H1 (cell line): ENCODE measurements around the gene ZNF555. TPM values are rescaled to one million over a fixed set of nuclear protein-coding genes. Genes with fewer than 3 reads are reported as not detected.

ENCODE experiments used
- CTCF ChIA-PET: fragments of 300-600 bp; sonication (Branson Sonifier 250); formaldehyde crosslinking; loops from one replicate; lab custom pipeline; 2021; ENCODE audit not compliant: partially characterized antibody; lab: Charles Lee
- POLR2A ChIA-PET: fragments of 300-600 bp; sonication (Branson Sonifier 250); formaldehyde crosslinking; loops from one replicate; lab custom pipeline; 2021; ENCODE audit warnings: inconsistent platforms; ENCODE audit not compliant: partially characterized antibody; lab: Charles Lee
- DNase-seq, 2 experiments: peaks; one replicate each; pipeline versions ENCODE4 v3.0.0 to v3.0.0-alpha.2; 2010 to 2022; ENCODE audit warnings: low spot score in 2 of 2, low read depth in 1 of 2, mixed read lengths in 1 of 2
- FAIRE-seq: peaks from 2 replicates; lab custom pipeline; 2011; peaks lifted over from hg19 to GRCh38; lab: Jason Lieb, UNC
- H2AFZ ChIP-seq: 2 replicates; pipeline ENCODE4 v1.8.1; 2012; ENCODE audit warnings: low read length, inconsistent platforms
- H2AK5ac ChIP-seq: 2 replicates; pipeline ENCODE4 v1.6.1; 2013; ENCODE audit warnings: low read depth, low read length
- H2BK120ac ChIP-seq: replicated peaks from 2 replicates; pipeline ENCODE3; 2013; ENCODE audit warnings: low read depth, low read length, inconsistent platforms
- H2BK12ac ChIP-seq: 2 replicates; pipeline ENCODE4 v1.6.1; 2013; ENCODE audit warnings: low read depth, low read length
- H2BK15ac ChIP-seq: 2 replicates; pipeline ENCODE4 v1.6.1; 2013; ENCODE audit warnings: low read length
- H2BK20ac ChIP-seq: 2 replicates; pipeline ENCODE4 v1.6.1; 2013; ENCODE audit warnings: low read length
- H2BK5ac ChIP-seq: 2 replicates; pipeline ENCODE4 v1.6.1; 2013; ENCODE audit warnings: low read depth, low read length
- H3K14ac ChIP-seq: 2 replicates; pipeline ENCODE4 v1.6.1; 2013; ENCODE audit warnings: inconsistent platforms; ENCODE audit not compliant: insufficient read length
- H3K18ac ChIP-seq: 2 replicates; pipeline ENCODE4 v1.6.1; 2013; ENCODE audit warnings: low read length; ENCODE audit errors: extremely low read depth
- H3K23ac ChIP-seq: 2 replicates; pipeline ENCODE4 v1.6.1; 2013; ENCODE audit warnings: inconsistent platforms; ENCODE audit not compliant: insufficient read length
- H3K23me2 ChIP-seq: 2 replicates; pipeline ENCODE4 v1.6.1; 2013; ENCODE audit warnings: low read depth, low read length
- H3K27ac ChIP-seq: 2 replicates; pipeline ENCODE4 v1.6.1; 2011; ENCODE audit warnings: low read depth, low read length, inconsistent platforms
- H3K27me3 ChIP-seq, 4 experiments: replicated peaks in 1 of 4; 1 replicate in 1 of 4; 2 replicates in 3 of 4; pipeline versions ENCODE4 v1.6.1 to v1.8.1; 2011 to 2013; ENCODE audit warnings: low read length in 3 of 4, mild to moderate bottlenecking in 3 of 4, inconsistent platforms in 2 of 4, mixed read lengths in 2 of 4, moderate library complexity in 1 of 4; ENCODE audit not compliant: control insufficient read depth in 3 of 4, insufficient read depth in 3 of 4; ENCODE audit errors: extremely low read depth in 1 of 4
- H3K36me3 ChIP-seq, 4 experiments: 2 replicates each; pipeline versions ENCODE4 v1.6.1 to v1.8.1; 2011 to 2013; ENCODE audit warnings: mild to moderate bottlenecking in 4 of 4, low read length in 3 of 4, moderate library complexity in 2 of 4, control low read depth in 1 of 4, inconsistent platforms in 1 of 4; ENCODE audit not compliant: insufficient read depth in 4 of 4, control insufficient read depth in 2 of 4
- H3K4ac ChIP-seq: replicated peaks from 2 replicates; pipeline ENCODE3; 2013; ENCODE audit warnings: low read length, low read depth, mixed read lengths, inconsistent platforms; ENCODE audit not compliant: insufficient read length
- H3K4me1 ChIP-seq, 4 experiments: replicated peaks in 1 of 4; 1 replicate in 1 of 4; 2 replicates in 3 of 4; pipeline versions ENCODE4 v1.6.1 to v1.8.1; 2011 to 2013; ENCODE audit warnings: low read length in 3 of 4, inconsistent platforms in 2 of 4, mixed read lengths in 1 of 4; ENCODE audit not compliant: insufficient read depth in 4 of 4, control insufficient read depth in 3 of 4
- H3K4me2 ChIP-seq, 2 experiments: 2 replicates each; pipeline versions ENCODE4 v1.6.1 to v1.8.1; 2011 to 2013; ENCODE audit warnings: low read depth in 2 of 2, low read length in 2 of 2, control low read depth in 1 of 2, inconsistent platforms in 1 of 2, mild to moderate bottlenecking in 1 of 2; ENCODE audit not compliant: insufficient read depth in 1 of 2
- H3K4me3 ChIP-seq, 4 experiments: fragments of 200-600, 300-600 bp in 1 of 4; sonication (generic), shearing (Covaris generic), sonication (Bioruptor Twin) in 1 of 4; 2 replicates each; pipeline versions ENCODE4 v1.5.1 to v1.8.1; 2011 to 2016; ENCODE audit warnings: low read length in 4 of 4, low read depth in 3 of 4, control low read depth in 2 of 4, inconsistent platforms in 2 of 4, mild to moderate bottlenecking in 2 of 4, mixed read lengths in 1 of 4, moderate library complexity in 1 of 4; ENCODE audit not compliant: insufficient read depth in 2 of 4; ENCODE audit errors: extremely low read depth in 1 of 4
- H3K56ac ChIP-seq: replicated peaks from 2 replicates; pipeline ENCODE3; 2013; ENCODE audit warnings: low read depth, mild to moderate bottlenecking, mixed read lengths, low read length, inconsistent platforms; ENCODE audit not compliant: insufficient read length
- H3K79me1 ChIP-seq: 2 replicates; pipeline ENCODE4 v1.6.1; 2013; ENCODE audit warnings: low read depth, low read length, control low read depth
- H3K79me2 ChIP-seq, 2 experiments: 2 replicates each; pipeline versions ENCODE4 v1.6.1 to v1.8.1; 2012 to 2013; ENCODE audit warnings: low read length in 2 of 2, mild to moderate bottlenecking in 2 of 2, inconsistent platforms in 1 of 2; ENCODE audit not compliant: insufficient read depth in 2 of 2, control insufficient read depth in 1 of 2
- H3K9ac ChIP-seq, 4 experiments: replicated peaks in 1 of 4; 1 replicate in 1 of 4; 2 replicates in 3 of 4; pipeline versions ENCODE4 v1.6.1 to v1.8.1; 2011 to 2013; ENCODE audit warnings: low read depth in 3 of 4, low read length in 3 of 4, control low read depth in 2 of 4, mild to moderate bottlenecking in 2 of 4, moderate library complexity in 2 of 4, inconsistent platforms in 1 of 4; ENCODE audit errors: extremely low read depth in 1 of 4
- H3K9me3 ChIP-seq, 2 experiments: 2 replicates each; pipeline versions ENCODE4 v1.6.1 to v1.8.1; 2012 to 2013; ENCODE audit warnings: mild to moderate bottlenecking in 2 of 2, moderate library complexity in 2 of 2, control low read depth in 1 of 2, inconsistent platforms in 1 of 2, low read depth in 1 of 2, low read length in 1 of 2, mixed read lengths in 1 of 2; ENCODE audit not compliant: insufficient read depth in 2 of 2
- H4K20me1 ChIP-seq, 2 experiments: replicated peaks in 1 of 2; 2 replicates each; pipeline versions ENCODE3 to v1.8.1; 2011 to 2013; ENCODE audit warnings: inconsistent platforms in 2 of 2, low read length in 2 of 2, mild to moderate bottlenecking in 1 of 2; ENCODE audit not compliant: insufficient read depth in 2 of 2, control insufficient read depth in 1 of 2
- H4K5ac ChIP-seq: 2 replicates; pipeline ENCODE4 v1.6.1; 2013; ENCODE audit warnings: low read length, low read depth, mixed read lengths, inconsistent platforms; ENCODE audit not compliant: insufficient read length
- H4K8ac ChIP-seq: 2 replicates; pipeline ENCODE4 v1.8.0; 2013; ENCODE audit warnings: mild to moderate bottlenecking, moderate library complexity, low read length, inconsistent platforms; ENCODE audit not compliant: insufficient read depth; ENCODE audit errors: extremely low read depth
- H4K91ac ChIP-seq: replicated peaks from 2 replicates; pipeline ENCODE3; 2013; ENCODE audit warnings: low read length, mixed read lengths, inconsistent platforms; ENCODE audit not compliant: insufficient read length
- CBX5 ChIP-seq: fragments of 300-800, 300-1000 bp; sonication (generic); IDR thresholded peaks from 2 replicates; pipeline ENCODE4 v1.7.1; 2016; ENCODE audit warnings: antibody characterized with exemption, low read length, low read depth
- CBX8 ChIP-seq: fragments of 300-800, 300-1000 bp; sonication (generic); IDR thresholded peaks from 2 replicates; pipeline ENCODE4 v1.7.1; 2016; ENCODE audit warnings: low read depth, low read length, borderline replicate concordance
- CHD2 ChIP-seq: IDR thresholded peaks from 2 replicates; pipeline ENCODE4 v1.6.1; 2012; ENCODE audit warnings: low read length, improper control_type of control experiment
- CREB1 ChIP-seq: IDR thresholded peaks from 2 replicates; pipeline ENCODE4 v1.6.1; 2012; ENCODE audit warnings: inconsistent platforms
- WGBS, 2 experiments: shearing (Covaris generic) in 1 of 2; methylation state at CpG; one replicate each; pipeline versions ENCODE4 v1.1.6 to v1.1.7; 2013 to 2015; ENCODE audit warnings: low lambda C conversion rate in 2 of 2, mixed read lengths in 2 of 2, inconsistent platforms in 1 of 2, low coverage in 1 of 2, missing lambda C conversion rate in 1 of 2; ENCODE audit not compliant: insufficient replicate concordance in 2 of 2, insufficient coverage in 1 of 2, insufficient read length in 1 of 2; ENCODE audit errors: extremely low coverage in 1 of 2, missing lambda C conversion rate in 1 of 2; 5-methylcytosine and 5-hydroxymethylcytosine counted together
- polyA plus RNA-seq, 7 experiments: library from polyadenylated mRNA; depleted of rRNA in 3 of 7; stranded (reverse) in 5 of 7; unstranded in 2 of 7; fragments of >200 nt in 5 of 7; fragments of 200-250 nt in 2 of 7; gene quantifications; 1 replicate in 5 of 7; 2 replicates in 1 of 7; 4 replicates in 1 of 7; pipeline versions ENCODE4 v1.2.1 to v1.2.3, GENCODE V29; 2011 to 2013; ENCODE audit warnings: missing spikeins in 2 of 7, mixed read lengths in 2 of 7
- total RNA-seq: library from RNA; stranded (reverse); fragmentation: NEBNext Ultra II Directional; extraction: Animal tissue kit (Norgen Biotek cat#: 25700); gene quantifications from 2 replicates; pipeline ENCODE4 v1.2.1, GENCODE V29; 2021

Gene ZNF555
- total and polyA plus RNA-seq, 2 of the 8 experiments (the other 6 are each of a cell fraction or from before 2014, with no cell fraction given): 1.6 to 5.7 TPM

DNA sequence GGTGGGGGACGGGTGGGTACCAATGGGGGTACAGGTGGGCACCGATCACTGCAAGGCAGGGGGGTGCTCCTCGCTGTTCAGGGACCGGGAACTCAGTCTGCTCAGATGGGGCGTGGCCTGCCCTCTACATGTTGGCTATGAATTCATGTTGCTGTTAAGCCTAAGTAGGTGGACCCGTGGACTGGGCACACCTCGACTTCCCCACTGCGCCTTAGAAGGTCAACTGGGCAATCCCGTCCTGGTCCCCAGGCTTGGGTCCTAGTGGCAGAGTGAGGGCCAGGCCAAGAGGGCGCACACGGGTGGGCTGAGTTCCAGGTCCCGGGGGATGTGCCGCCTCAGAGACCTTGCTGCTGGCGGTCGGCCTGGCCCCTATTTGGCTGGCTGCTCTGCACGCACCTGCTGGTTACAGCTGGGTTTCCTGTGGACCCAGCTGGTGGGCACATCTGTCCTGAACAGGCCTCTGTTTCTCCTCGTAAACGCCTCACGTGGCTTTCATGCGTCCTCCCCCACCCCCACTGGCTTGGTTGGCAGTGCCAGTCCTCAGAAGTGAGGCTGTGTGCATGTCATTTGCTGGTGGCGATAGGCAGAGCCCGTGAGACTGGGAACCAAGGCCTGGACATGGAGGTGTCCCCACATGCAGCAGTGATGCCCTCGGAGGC is 35.2 kb upstream of the ZNF555 start:
- no peaks in the 10 kb centered on the region; a peak in 1 of 7 replicates for H3K4me1 ChIP-seq
- 96% methylated on average over 18 of the region's 23 CpGs; no CpG with 5 or more reads in 1 of the 2 experiments for WGBS, 2 experiments
- no peak overlapping the region for H4K8ac ChIP-seq
- no peak overlapping the region for H2BK120ac ChIP-seq
- no peak for TF ChIP-seq CHD2
- no peak for TF ChIP-seq CBX8
- no peak for TF ChIP-seq CREB1
- no peak for TF ChIP-seq CBX5
- H2BK12ac ChIP-seq: no peak overlapping the region
- H4K91ac ChIP-seq: no peak overlapping the region
- peaks cover 8 to 27% of the 10 kb centered on the region in 2 experiments for H4K20me1 ChIP-seq
- DNase-seq (no peak), FAIRE-seq (no peak)
- peaks cover 7% of the 10 kb centered on the region for H3K79me1 ChIP-seq
- no peak overlapping the region for H3K4me3 ChIP-seq
- no peaks in the 10 kb centered on the region for H3K79me2 ChIP-seq
- peaks cover 7% of the 10 kb centered on the region; the same call in 1 of the 2 replicates for H3K23me2 ChIP-seq
- no peak overlapping the region for H3K4ac ChIP-seq
- H3K18ac ChIP-seq: no peak overlapping the region
- H2BK5ac ChIP-seq: no peak overlapping the region
- no peak overlapping the region for H3K56ac ChIP-seq
- no peak overlapping the region for H3K27ac ChIP-seq
- CTCF ChIA-PET: no interaction called here
- H2BK20ac ChIP-seq: no peak overlapping the region
- H3K9me3 ChIP-seq: no peaks in the 10 kb centered on the region
- no peaks in the 10 kb centered on the region for H3K27me3 ChIP-seq
- no peak overlapping the region for H4K5ac ChIP-seq
- no peak overlapping the region for H2BK15ac ChIP-seq
- H3K9ac ChIP-seq: no peak overlapping the region
- H3K23ac ChIP-seq: no peak overlapping the region
- POLR2A ChIA-PET: no interaction called here
- H3K36me3 ChIP-seq: peaks cover 9 to 68% (median 54%) of the 10 kb centered on the region in 4 experiments; a peak in 7 of 8 replicates
- no peak overlapping the region for H2AK5ac ChIP-seq
- no peak overlapping the region for H3K4me2 ChIP-seq
- no peak overlapping the region for H2AFZ ChIP-seq
- H3K14ac ChIP-seq: no peak overlapping the region
